ENCODE results near the gene FLT4.
"Not testable (repeated sequence)": the region's sequence is repeated elsewhere in the genome, so short reads cannot be mapped to it uniquely, and the experiment has no call there.

Gene FLT4

DNA sequence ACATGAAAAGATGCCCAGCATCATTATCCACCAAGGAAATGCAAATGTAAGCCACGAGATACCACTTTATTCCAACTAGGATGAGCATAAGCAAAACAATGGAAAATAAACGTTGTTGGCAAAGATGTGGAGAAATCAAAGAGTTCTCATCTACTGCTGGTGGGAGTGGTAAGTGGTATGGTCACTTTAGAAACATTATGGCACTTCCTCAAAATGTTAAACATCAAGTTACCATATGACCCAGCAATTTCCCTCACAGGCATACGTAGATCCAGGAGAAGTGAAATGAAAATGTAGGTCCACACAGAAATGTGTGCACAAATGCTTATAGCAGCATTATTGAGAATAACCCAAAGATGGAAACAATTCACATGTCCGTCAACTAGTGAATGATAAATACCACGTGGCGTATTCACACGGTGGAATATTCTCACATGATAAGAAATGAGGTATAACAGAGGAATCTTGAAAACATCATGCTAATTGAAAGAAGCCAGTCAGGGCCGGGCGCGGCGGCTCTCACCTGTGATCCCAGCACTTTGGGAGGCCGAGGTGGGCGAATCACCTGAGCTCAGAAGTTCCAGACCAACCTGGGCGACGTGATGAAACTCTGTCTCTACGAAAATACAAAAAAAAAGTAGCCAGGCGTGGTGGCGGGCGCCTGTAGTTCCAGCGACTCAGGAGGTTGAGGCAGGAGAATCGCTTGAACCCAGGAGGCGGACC, 16.4 kb upstream of the FLT4 start:
- DNase-seq (ENCODE audit: low spot score in 2 of 2) (no peak), ATAC-seq (replicated peaks; ENCODE audit: extremely low read depth, poor library complexity, severe bottlenecking) (no peak)
- peaks cover 23% of the 10 kb centered on the region for H3K27me3 Mint-ChIP-seq
- no peak overlapping the region for H3K4me3 Mint-ChIP-seq
- peaks cover 4% of the 10 kb centered on the region for H3K36me3 Mint-ChIP-seq (ENCODE audit: insufficient read depth)
- no peak overlapping the region for H3K27ac Mint-ChIP-seq (ENCODE audit: low read depth)
- peaks cover 16% of the 10 kb centered on the region for H3K4me1 Mint-ChIP-seq
- no peaks in the 10 kb centered on the region for H3K9me3 Mint-ChIP-seq

GRCh38 chr5:180658774-180659564, 9.6 kb upstream of the FLT4 start:
- peaks cover 68% of the 10 kb centered on the region for H3K27me3 Mint-ChIP-seq
- no peak overlapping the region for H3K27ac Mint-ChIP-seq (ENCODE audit: low read depth)
- ATAC-seq (replicated peaks; ENCODE audit: extremely low read depth, poor library complexity, severe bottlenecking) = no peak
- no peaks in the 10 kb centered on the region for H3K4me1 Mint-ChIP-seq
- H3K9me3 Mint-ChIP-seq = no peaks in the 10 kb centered on the region
- no peaks in the 10 kb centered on the region for H3K36me3 Mint-ChIP-seq (ENCODE audit: insufficient read depth)
- no peak overlapping the region for H3K4me3 Mint-ChIP-seq
- DNase-seq (ENCODE audit: low spot score in 2 of 2) = no peak

- H3K27ac Mint-ChIP-seq (ENCODE audit: low read depth); H3K9me3 Mint-ChIP-seq; DNase-seq (ENCODE audit: low spot score in 2 of 2); H3K36me3 Mint-ChIP-seq (ENCODE audit: insufficient read depth); H3K4me1 Mint-ChIP-seq; ATAC-seq (replicated peaks; ENCODE audit: extremely low read depth, poor library complexity, severe bottlenecking); H3K4me3 Mint-ChIP-seq: not testable (repeated sequence)
- peaks cover 71% of the 10 kb centered on the region for H3K27me3 Mint-ChIP-seq
These were observed 5.8 kb upstream of the FLT4 start for GRCh38 chr5:180655243-180655642.

- H3K9me3 Mint-ChIP-seq = no peaks in the 10 kb centered on the region
- H3K27me3 Mint-ChIP-seq = peaks cover 61% of the 10 kb centered on the region
- no peak overlapping the region for H3K4me3 Mint-ChIP-seq
These were observed 3.4 kb upstream of the FLT4 start for GRCh38 chr5:180652771-180653170.

DNA sequence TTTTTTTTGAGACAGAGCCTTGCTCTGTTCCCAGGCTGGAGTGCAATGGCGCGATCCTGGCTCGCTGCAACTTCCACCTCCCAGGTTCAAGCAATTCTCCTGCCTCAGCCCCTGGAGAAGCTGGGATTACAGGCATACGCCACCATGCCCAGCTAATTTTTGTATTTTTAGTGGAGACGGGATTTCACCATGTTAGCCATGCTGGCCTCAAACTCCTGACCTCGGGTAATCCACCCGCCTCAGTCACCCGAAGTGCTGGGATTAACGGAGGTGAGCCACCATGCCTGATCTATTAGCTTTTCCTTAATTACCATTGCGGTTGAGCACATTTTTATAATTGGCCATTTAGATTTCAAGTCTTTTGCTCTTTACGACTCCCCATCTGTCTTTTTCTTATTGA, 2.9 kb upstream of the FLT4 start:
- DNase-seq (ENCODE audit: low spot score in 2 of 2) (no peak), ATAC-seq (replicated peaks; ENCODE audit: extremely low read depth, poor library complexity, severe bottlenecking) (no peak)
- H3K36me3 Mint-ChIP-seq (ENCODE audit: insufficient read depth) = no peaks in the 10 kb centered on the region
- no peaks in the 10 kb centered on the region for H3K9me3 Mint-ChIP-seq
- H3K4me1 Mint-ChIP-seq = peaks cover 11% of the 10 kb centered on the region
- peaks cover 62% of the 10 kb centered on the region for H3K27me3 Mint-ChIP-seq
- H3K27ac Mint-ChIP-seq (ENCODE audit: low read depth) = no peak overlapping the region
- no peak overlapping the region for H3K4me3 Mint-ChIP-seq

More at GRCh38 chr5:180652771-180653170, 3.4 kb upstream of the FLT4 start:
- Mint-ChIP-seq H3K27ac (ENCODE audit: low read depth) (no peak overlapping the region), H3K36me3 (ENCODE audit: insufficient read depth) (no peaks in the 10 kb centered on the region), H3K4me1 (peaks cover 11% of the 10 kb centered on the region)
- no peak for ATAC-seq (replicated peaks; ENCODE audit: extremely low read depth, poor library complexity, severe bottlenecking)
- DNase-seq (ENCODE audit: low spot score in 2 of 2) = no peak

- ATAC-seq (replicated peaks; ENCODE audit: extremely low read depth, poor library complexity, severe bottlenecking) (no peak), DNase-seq (ENCODE audit: low spot score in 2 of 2) (no peak)
- peaks cover 11% of the 10 kb centered on the region for H3K4me1 Mint-ChIP-seq
- H3K27ac Mint-ChIP-seq (ENCODE audit: low read depth) = no peak overlapping the region
- peak overlapping the region; percentile 76 for H3K4me3 Mint-ChIP-seq
- no peaks in the 10 kb centered on the region for H3K36me3 Mint-ChIP-seq (ENCODE audit: insufficient read depth)
- no peaks in the 10 kb centered on the region for H3K9me3 Mint-ChIP-seq
- H3K27me3 Mint-ChIP-seq = peaks cover 61% of the 10 kb centered on the region
These were observed 623 bp downstream of the FLT4 start for GRCh38 chr5:180648658-180649296.

- no peaks in the 10 kb centered on the region for H3K36me3 Mint-ChIP-seq (ENCODE audit: insufficient read depth)
- H3K27ac Mint-ChIP-seq (ENCODE audit: low read depth) = no peak overlapping the region
- H3K9me3 Mint-ChIP-seq = no peaks in the 10 kb centered on the region
- peaks cover 57% of the 10 kb centered on the region for H3K27me3 Mint-ChIP-seq
- peak overlapping the region; percentile 76 for H3K4me3 Mint-ChIP-seq
- DNase-seq (ENCODE audit: low spot score in 2 of 2) (no peak), ATAC-seq (replicated peaks; ENCODE audit: extremely low read depth, poor library complexity, severe bottlenecking) (no peak)
- peaks cover 11% of the 10 kb centered on the region for H3K4me1 Mint-ChIP-seq
These were observed 1.4 kb downstream of the FLT4 start for GRCh38 chr5:180647941-180648500.

GRCh38 chr5:180647465-180647864, 1.9 kb downstream of the FLT4 start:
- Mint-ChIP-seq H3K36me3 (ENCODE audit: insufficient read depth) (peaks cover 1% of the 10 kb centered on the region), H3K27me3 (peaks cover 52% of the 10 kb centered on the region), H3K9me3 (no peaks in the 10 kb centered on the region), H3K27ac (ENCODE audit: low read depth) (no peak overlapping the region), H3K4me3 (peak overlapping the region; percentile 76), H3K4me1 (peaks cover 11% of the 10 kb centered on the region)
- ATAC-seq (replicated peaks; ENCODE audit: extremely low read depth, poor library complexity, severe bottlenecking) (no peak), DNase-seq (ENCODE audit: low spot score in 2 of 2) (no peak)

GRCh38 chr5:180646963-180647305, 2.5 kb downstream of the FLT4 start:
- Mint-ChIP-seq H3K27me3 (peaks cover 46% of the 10 kb centered on the region), H3K9me3 (no peaks in the 10 kb centered on the region), H3K4me1 (peaks cover 11% of the 10 kb centered on the region), H3K4me3 (no peak overlapping the region), H3K36me3 (ENCODE audit: insufficient read depth) (peaks cover 1% of the 10 kb centered on the region), H3K27ac (ENCODE audit: low read depth) (no peak overlapping the region)
- DNase-seq (ENCODE audit: low spot score in 2 of 2) (no peak), ATAC-seq (replicated peaks; ENCODE audit: extremely low read depth, poor library complexity, severe bottlenecking) (no peak)

- no peak overlapping the region for H3K27ac Mint-ChIP-seq (ENCODE audit: low read depth)
These were observed 3.0 kb downstream of the FLT4 start for GRCh38 chr5:180646289-180646962.

GRCh38 chr5:180645274-180646204, 3.9 kb downstream of the FLT4 start:
- peaks cover 1% of the 10 kb centered on the region for H3K36me3 Mint-ChIP-seq (ENCODE audit: insufficient read depth)
- no peak overlapping the region for H3K27ac Mint-ChIP-seq (ENCODE audit: low read depth)
- peaks cover 32% of the 10 kb centered on the region for H3K27me3 Mint-ChIP-seq
- no peaks in the 10 kb centered on the region for H3K9me3 Mint-ChIP-seq
- H3K4me3 Mint-ChIP-seq = no peak overlapping the region
- DNase-seq (ENCODE audit: low spot score in 2 of 2) (no peak), ATAC-seq (replicated peaks; ENCODE audit: extremely low read depth, poor library complexity, severe bottlenecking) (no peak)
- peaks cover 9% of the 10 kb centered on the region for H3K4me1 Mint-ChIP-seq

More at GRCh38 chr5:180646289-180646962, 3.0 kb downstream of the FLT4 start:
- DNase-seq (ENCODE audit: low spot score in 2 of 2) (no peak), ATAC-seq (replicated peaks; ENCODE audit: extremely low read depth, poor library complexity, severe bottlenecking) (no peak)
- Mint-ChIP-seq H3K4me1 (peaks cover 11% of the 10 kb centered on the region), H3K9me3 (no peaks in the 10 kb centered on the region), H3K27me3 (peaks cover 41% of the 10 kb centered on the region), H3K4me3 (no peak overlapping the region), H3K36me3 (ENCODE audit: insufficient read depth) (peaks cover 1% of the 10 kb centered on the region)

Measured in central memory CD8-positive, alpha-beta T cell (primary cell).